Measurements from ENCODE around the gene PPFIBP2.

The PPFIBP2 gene

DNA sequence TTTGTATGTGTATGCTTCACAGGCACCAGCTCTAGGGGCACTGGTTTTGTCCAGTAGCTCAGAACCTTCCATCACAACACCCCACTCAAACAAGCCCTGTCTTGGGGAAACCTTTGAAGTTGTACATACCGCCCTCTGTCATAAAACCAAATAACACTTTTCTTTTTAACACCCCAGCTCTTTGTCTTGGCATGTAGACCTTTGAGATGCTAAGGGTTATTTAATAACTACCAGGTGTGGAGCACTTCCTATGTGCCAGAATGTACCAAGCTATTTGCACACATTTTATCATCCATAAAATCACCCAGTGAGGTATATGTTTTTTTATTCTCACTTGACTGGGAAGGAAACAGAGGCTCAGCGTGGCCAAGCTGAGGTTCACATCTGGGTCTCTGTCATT lies 108.9 kb downstream of the PPFIBP2 start:
- DNase-seq (ENCODE audit: low read depth in 4 of 4, low spot score in 1 of 4): no peak

- DNase-seq (ENCODE audit: low read depth in 4 of 4, low spot score in 1 of 4): no peak
Observed at GRCh38 chr11:7628660-7629059, 114.9 kb downstream of the PPFIBP2 start.

- no peak for DNase-seq (ENCODE audit: low read depth in 4 of 4, low spot score in 1 of 4)
Observed at GRCh38 chr11:7630002-7630401, 116.2 kb downstream of the PPFIBP2 start.

DNA sequence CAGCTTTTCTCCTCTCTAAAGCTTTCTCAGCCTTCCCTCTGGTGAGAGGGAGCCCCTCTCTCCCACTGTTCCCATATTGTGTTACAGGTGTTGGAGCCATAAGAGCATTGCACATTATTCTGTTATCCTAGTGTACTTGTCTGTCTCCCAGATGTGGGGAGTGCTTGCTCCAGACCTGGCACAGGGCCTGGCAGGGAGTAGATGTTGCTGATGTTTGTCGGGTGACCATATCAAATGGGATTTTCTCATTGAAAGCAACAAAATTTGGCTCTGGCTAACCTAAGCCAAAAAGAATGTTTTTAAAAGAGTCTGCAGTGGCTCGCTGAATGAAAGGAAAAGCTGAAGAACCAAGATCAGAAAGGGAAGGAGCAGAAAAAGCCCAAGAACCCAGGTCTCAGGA lies 118.4 kb downstream of the PPFIBP2 start:
- no peak for DNase-seq (ENCODE audit: low read depth in 4 of 4, low spot score in 1 of 4)

- DNase-seq (ENCODE audit: low read depth in 4 of 4, low spot score in 1 of 4): no peak
Observed at GRCh38 chr11:7635137-7635536, 121.3 kb downstream of the PPFIBP2 start.

GRCh38 chr11:7635708-7636107 lies 121.9 kb downstream of the PPFIBP2 start:
- DNase-seq (ENCODE audit: low read depth in 4 of 4, low spot score in 1 of 4): no peak

DNA sequence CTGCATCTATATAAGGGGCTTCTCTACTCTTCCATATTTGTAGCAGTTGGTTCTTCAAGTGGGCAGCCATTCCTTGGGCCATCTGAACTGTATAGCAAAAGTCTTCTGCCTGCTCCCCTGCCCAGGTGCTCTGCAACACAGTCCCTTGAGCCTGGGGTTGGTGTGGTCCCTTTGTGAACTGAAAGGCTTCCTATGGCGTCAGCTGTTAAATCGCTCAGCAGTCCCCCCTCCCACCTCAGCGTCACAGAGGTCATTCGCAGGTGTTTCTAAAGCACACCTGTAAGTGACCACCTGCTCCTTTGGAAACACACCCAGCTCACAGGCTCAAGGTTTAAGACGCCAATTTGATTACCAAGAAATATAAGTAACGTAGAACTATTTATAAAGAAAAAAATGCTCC lies 122.6 kb downstream of the PPFIBP2 start:
- DNase-seq (ENCODE audit: low read depth in 4 of 4, low spot score in 1 of 4): no peak

DNA sequence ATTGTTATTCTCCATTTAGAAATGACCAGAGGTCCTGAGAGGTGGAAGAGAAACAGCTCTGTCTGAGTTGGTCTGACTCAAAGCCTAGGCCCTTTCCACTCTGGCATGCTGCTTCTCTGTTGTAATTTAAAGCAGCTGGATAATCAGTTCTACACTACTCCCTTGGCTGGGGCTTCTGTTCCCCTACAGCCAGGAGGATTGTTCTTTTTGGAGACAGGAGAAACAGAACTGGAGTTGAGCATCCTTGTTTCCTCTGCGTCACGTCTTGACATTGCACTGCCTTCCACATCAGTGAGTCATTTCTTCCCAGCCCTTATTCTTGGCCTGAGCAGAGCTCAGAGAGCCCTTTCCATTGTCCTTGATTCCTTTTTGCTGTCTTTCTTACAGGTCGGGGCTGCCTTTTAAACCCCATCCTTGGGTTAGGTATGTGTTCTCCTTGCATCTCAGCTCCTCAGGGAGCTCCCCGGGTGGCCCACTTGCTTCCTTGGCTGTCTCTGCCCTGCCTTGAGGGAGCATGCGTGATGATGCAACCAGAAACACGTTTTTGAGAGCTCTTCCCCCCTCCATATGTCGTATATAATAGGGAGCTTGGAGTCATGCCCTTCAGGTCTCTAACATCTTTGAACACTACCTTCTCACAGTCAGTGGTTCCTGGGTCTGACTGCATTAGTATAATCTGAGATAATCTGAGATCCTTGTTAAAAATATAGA lies 123.8 kb downstream of the PPFIBP2 start:
- DNase-seq (ENCODE audit: low read depth in 4 of 4, low spot score in 1 of 4): no peak

DNA sequence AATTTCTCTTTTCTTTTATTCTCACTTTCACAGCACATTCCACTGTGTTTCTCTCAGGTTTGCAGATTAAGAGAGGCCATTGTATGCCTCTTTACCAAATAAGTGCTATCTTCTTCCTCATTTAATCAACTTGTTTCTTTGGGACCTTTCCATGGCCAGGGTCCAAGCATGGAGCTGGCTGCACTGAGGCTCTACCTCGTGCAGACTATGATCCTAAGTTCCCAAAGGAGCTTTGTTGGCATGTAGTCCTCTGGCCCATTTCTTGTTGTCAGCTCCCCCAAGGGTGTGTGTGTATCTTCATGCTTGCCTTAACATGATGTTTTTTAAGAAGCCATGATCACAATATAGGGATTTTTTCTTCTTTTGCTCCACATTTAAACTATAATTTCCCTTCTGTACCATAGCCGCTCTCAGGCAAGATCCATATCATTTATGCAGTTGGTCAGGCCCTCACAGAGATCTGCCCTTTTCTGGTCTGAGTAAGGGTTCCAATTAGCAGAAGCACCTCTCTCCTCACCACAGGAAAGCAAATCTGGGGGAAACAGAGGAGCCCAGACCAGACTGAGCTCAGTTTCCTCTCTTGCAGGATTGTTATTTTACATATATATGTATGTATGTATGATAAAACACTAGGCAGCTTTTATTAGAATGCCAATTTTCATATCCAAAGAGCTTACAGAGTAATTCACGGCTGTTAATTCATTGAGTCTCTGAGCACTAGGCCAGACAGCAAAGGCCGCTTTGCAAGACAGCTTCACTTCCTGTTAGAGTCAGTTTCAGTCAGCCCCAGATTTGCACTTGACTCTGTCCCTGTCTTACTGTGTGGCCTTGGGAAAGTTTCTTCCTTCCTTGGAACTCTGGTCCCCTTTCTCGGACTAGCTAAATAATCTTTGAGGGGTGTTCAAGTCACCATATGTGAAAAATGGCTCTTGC lies 125.2 kb downstream of the PPFIBP2 start:
- DNase-seq (ENCODE audit: low read depth in 4 of 4, low spot score in 1 of 4): no peak

DNA sequence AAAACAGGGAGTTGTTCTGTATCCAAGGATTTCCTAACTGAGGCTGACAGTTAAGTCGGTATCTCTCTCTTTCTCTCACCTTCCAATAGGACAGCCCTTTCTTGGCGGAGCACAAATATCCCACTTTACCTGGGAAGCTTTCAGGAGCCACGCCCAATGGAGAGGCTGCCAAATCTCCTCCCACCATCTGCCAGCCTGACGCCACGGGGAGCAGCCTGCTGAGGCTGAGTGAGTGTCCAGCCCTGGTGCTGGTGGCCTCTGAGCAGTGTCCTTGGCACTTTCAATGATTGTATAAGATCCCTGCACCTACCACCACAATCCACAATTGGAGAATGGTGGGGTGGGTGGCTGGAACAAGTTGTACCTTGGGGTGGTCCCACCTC lies 125.8 kb downstream of the PPFIBP2 start:
- DNase-seq (ENCODE audit: low read depth in 4 of 4, low spot score in 1 of 4): no peak

- DNase-seq (ENCODE audit: low read depth in 4 of 4, low spot score in 1 of 4): no peak
Observed at GRCh38 chr11:7640816-7641215, 127.0 kb downstream of the PPFIBP2 start.

- DNase-seq (ENCODE audit: low read depth in 4 of 4, low spot score in 1 of 4): no peak
Observed at GRCh38 chr11:7642747-7643146, 128.9 kb downstream of the PPFIBP2 start.

DNA sequence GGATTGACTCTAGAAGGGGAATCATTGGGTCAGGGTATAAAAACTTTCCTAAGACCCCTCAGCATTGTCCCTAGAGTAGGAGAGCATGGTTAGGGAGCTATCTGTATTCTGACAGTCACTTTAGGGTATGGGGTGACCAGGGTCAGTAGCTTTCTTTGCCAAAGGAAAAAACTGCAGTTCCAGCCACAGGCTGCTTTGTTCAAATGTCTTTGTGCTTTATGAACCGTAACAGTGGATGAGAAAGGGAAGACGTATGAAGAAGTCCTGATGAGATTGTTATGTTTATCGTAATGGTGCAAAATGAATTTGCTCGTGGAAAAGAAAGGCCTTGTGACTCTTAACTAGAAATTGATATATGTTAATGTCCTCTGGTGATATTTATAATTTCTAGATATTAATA lies 129.5 kb downstream of the PPFIBP2 start:
- DNase-seq (ENCODE audit: low read depth in 4 of 4, low spot score in 1 of 4): no peak

GRCh38 chr11:7645206-7645605 lies 131.4 kb downstream of the PPFIBP2 start:
- DNase-seq (ENCODE audit: low read depth in 4 of 4, low spot score in 1 of 4): no peak

DNA sequence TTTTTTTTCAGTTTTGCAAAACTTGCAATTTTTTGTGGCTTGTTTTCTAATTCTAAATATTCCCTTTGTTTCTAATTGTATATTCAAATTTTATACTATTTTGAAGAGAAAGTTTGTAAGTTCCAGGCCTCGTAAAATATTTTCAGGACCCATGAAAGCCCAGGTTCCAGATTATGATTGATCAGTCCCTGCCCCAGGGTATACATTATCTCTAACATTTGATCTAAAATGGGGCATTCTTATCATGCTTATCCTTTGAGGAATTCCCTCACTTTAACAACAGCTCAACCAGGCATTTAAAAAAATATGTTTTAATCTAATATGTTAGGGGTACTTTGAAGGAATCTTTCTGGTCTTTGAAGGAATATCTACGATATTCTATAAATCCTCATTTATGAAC lies 133.1 kb downstream of the PPFIBP2 start:
- DNase-seq (ENCODE audit: low read depth in 4 of 4, low spot score in 1 of 4): no peak

- DNase-seq (ENCODE audit: low read depth in 4 of 4, low spot score in 1 of 4): no peak
Observed at GRCh38 chr11:7648264-7648663, 134.5 kb downstream of the PPFIBP2 start.

- no peak for DNase-seq (ENCODE audit: low read depth in 4 of 4, low spot score in 1 of 4)
Observed at GRCh38 chr11:7651140-7651551, 137.3 kb downstream of the PPFIBP2 start.

DNA sequence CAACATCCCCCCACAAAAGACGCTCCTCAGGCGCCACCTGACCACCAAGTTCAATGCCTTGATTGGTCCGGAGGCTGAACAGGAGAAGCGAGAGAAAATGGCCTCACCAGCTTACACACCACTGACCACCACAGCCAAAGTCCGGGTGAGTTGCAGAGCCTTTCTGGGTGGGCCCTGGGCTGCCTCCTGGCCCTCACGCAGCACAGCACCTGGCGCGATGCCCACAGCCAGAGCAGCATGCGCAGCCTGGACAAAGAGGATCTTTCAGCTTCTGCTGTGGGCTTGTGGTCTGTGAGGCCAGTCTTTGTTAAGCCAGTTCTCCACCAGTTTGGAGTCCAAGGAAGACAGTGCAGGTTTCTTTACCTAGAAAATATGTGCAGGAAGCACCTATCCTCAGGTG lies 137.9 kb downstream of the PPFIBP2 start:
- no peak for DNase-seq (ENCODE audit: low read depth in 4 of 4, low spot score in 1 of 4)

DNA sequence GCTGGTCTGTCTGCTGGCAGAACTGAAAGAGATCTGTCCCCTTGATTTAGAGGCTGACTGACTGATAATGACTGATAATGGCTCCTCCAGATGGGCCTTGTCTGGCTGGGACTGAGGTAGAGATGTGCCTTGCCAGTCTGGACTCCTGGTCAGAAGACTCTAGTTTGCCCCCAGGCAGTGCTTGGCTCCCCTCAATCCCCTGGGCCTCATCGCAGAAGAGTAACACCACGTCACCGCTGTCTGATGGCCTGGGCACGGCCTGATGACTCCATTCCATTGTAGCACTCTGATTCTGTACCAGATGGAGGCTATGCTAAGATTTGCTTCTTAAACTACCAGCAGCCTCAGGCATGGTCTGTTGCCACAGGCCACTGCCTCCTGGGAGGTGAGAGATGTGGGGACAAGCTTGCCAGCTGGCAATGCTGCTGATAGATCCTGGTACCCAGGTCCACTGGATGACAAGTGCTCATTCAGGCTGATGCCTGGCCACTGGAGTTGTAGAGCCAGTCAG lies 140.5 kb downstream of the PPFIBP2 start:
- no peak for DNase-seq (ENCODE audit: low read depth in 4 of 4, low spot score in 1 of 4)

- DNase-seq (ENCODE audit: low read depth in 4 of 4, low spot score in 1 of 4): no peak
Observed at GRCh38 chr11:7655253-7656217, 141.7 kb downstream of the PPFIBP2 start.

DNA sequence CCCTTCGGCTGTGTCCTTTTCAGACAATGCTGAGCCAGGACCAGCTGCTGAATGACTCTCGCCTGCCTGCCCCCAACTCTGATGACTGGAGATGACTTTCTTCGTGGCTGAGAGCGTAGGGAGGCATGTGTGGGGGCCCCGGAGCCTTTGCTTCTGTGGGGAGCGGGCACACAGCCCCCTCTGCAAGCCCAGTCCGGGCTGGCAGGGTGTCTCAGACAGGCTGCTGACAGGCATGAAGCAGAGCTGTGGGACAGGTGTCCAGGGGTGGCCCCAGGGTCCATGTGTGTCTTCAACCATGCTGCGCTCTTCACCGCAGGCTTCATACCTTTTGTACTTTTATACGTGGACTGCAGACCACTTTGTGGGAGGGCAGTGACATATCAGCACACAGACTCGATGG lies 142.9 kb downstream of the PPFIBP2 start:
- no peak for DNase-seq (ENCODE audit: low read depth in 4 of 4, low spot score in 1 of 4)
